HG03457 (cell line): ENCODE data around the gene GPC5.
"Not testable (repeated sequence)": the region's sequence is repeated elsewhere in the genome, so short reads cannot be mapped to it uniquely, and the experiment has no call there.

ENCODE experiments used
- ATAC-seq: cut with Tn5 transposase; IDR thresholded peaks from one replicate; pipeline ENCODE4 v1.9.1; 2021; ENCODE audit warnings: moderate number of reproducible peaks; ENCODE audit not compliant: unreplicated experiment

Gene GPC5

GRCh38 chr13:92886535-92887077 is 1488.2 kb downstream of the GPC5 start:
- ATAC-seq: no peak

GRCh38 chr13:92894447-92894846 is 1496.0 kb downstream of the GPC5 start:
- no peak for ATAC-seq

GRCh38 chr13:92896842-92897241 is 1498.4 kb downstream of the GPC5 start:
- ATAC-seq: no peak

GRCh38 chr13:92898946-92899345 is 1500.5 kb downstream of the GPC5 start:
- ATAC-seq: not testable (repeated sequence)

GRCh38 chr13:92900446-92900845 is 1502.0 kb downstream of the GPC5 start:
- ATAC-seq: no peak

GRCh38 chr13:92901739-92902138 is 1503.3 kb downstream of the GPC5 start:
- ATAC-seq: no peak

- ATAC-seq: no peak
These were observed 1514.2 kb downstream of the GPC5 start for GRCh38 chr13:92912629-92913028.

- ATAC-seq: no peak
These were observed 1515.4 kb downstream of the GPC5 start for GRCh38 chr13:92913840-92914239.
